Stimulated activated CD4-positive, alpha-beta T cell treated with anti-CD3 and anti-CD28 coated beads, Interleukin-1b, Interleukin-23, amount 100 ng/mL, for 4 hours (primary cell): ENCODE data around the gene GBP3.
"Not testable (repeated sequence)": the region's sequence is repeated elsewhere in the genome, so short reads cannot be mapped to it uniquely, and the experiment has no call there.

Source experiments
- DNase-seq, 2 donors: peaks; one replicate each; pipeline ENCODE4 v3.0.0-alpha.2; 2020; ENCODE audit warnings: low read depth in 2 of 2

Gene GBP3, protein sequence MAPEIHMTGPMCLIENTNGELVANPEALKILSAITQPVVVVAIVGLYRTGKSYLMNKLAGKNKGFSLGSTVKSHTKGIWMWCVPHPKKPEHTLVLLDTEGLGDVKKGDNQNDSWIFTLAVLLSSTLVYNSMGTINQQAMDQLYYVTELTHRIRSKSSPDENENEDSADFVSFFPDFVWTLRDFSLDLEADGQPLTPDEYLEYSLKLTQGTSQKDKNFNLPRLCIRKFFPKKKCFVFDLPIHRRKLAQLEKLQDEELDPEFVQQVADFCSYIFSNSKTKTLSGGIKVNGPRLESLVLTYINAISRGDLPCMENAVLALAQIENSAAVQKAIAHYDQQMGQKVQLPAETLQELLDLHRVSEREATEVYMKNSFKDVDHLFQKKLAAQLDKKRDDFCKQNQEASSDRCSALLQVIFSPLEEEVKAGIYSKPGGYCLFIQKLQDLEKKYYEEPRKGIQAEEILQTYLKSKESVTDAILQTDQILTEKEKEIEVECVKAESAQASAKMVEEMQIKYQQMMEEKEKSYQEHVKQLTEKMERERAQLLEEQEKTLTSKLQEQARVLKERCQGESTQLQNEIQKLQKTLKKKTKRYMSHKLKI

DNA sequence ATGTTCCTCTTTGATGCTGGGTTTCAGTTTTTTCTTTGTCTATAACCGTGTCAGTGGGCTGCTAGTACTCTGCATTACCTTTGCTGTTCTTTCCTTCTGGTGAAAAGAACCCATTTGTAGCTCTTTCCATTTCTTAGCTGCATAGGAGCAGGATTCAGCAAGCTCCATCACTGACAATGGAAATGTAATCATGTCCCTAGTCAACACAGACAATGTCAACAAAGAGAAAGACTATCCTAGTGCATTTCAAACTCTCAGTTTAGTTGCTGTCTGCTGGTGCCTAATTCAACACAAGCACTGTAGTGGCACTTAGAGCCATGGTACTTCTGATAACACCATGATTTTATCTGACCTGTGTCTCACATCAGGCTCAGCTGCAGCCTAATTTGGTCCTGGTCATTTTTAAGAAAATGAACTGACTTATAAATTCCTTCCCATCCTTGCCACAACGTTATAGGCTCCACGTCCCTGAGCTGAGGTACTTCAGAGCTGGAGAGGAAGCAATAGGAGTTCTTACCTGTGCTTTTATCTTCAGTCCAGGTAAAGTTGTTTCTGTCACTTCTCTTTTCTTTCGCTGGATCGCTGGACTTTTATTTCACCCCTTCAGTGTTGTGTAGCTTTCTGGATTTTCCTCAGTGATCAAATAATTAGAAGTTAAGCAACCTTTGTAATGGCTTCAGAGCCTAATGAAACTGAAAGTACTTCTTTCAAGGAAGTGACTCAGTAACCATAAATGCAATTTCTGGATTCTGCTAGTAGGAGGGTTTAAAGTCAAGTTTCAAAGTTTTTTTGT, at the start of gene GBP3:
Gene GBP3, minus strand, starts transcription at position 700 of the 793 bp plus-strand sequence. CDS start 2,145 bp downstream, outside the sequence.
- no peak for DNase-seq

DNA sequence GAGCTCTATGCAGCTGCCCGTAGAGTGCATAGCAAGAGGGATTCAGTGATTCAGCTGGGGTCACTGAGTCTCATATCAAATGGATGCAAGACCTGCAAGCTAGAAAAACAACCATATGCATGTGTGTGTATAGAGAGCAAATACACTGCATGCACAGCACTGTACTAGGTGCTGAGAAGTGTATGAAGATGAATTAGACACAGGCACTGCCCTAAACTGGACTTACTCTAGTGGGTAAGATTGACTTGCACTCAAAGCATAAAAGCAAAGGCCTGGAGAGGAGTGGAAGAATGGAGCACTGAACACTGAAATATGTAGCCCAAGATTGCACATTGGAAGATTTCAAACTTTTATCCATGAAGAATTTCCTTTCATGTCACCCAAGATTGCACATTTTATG, 47.8 kb upstream of the GBP3 start:
- DNase-seq = no peak

DNA sequence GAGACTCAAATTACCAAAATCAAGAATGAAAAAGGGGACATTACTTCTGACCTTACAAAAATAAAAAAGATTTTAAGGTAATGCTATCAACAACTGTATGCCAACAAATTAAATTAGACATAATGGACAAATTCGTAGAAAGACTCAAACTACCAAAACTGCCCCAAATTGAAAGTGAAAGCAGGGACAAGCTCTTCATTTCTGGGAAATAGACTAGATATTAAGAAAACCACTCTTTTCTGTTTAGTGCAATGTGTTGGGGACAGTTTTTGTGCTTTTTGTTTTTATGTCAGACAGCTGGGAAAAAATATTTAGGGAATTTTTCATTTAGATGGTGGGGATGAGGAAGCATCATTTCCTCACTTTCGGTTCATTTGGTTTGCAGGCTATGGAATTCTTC, 47.3 kb upstream of the GBP3 start:
- DNase-seq = no peak

DNA sequence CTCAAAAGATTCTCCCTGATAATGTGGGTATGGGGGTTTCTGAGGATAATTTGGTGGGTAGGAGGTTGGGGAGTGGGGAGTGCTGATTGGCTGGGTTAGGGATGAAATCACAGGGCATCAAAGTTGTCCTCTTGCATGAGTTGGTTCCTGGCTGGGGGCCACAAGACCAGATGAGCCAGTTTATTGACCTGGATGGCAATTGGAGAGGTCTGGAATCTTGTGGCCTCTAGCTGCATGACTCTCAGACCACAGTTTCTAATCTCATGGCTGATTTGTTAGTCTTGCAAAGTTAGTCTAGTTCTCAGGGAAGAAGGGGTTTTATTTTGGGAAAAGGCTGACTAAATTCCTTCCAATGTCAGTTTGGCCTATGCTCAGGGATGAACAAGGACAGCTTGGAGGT, 45.6 kb upstream of the GBP3 start:
- no peak for DNase-seq

DNA sequence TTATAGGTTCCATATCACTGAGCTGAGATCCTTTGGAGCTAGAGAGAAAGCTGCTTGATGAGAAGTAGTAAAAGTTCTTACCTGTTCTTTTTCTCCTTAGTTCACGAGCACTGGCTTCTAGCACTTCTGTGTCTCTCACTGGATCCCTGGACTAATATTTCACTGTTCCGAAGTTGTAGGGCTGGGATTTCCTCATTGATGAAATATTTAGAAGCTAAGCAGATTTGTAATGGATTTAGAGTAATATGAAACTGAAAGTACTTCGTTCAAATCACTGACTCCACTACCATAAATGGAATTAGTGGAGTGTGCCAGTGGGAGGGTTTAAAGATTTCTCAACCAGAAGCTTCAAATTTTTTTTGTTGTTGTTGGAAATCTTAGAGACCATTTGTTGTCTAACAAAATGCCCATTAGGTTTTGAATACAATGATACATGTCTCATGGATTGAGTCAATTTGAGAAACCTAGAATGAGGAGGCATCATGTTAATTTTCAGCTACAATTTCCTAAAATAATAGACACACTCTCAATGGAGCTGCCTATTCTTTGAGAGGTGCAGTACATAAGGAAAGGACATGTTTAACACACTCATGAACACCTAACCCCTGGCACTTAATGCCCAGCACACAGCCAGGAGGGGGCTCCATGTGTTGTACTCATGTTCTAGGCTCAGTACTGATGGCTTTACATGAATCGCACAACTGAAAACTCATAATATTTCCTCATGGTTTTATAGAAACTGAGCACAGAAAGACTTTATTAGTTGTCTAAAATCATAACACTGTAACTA, 42.6 kb upstream of the GBP3 start, which contains the start of gene GBP1:
Gene GBP1, minus strand, starts transcription at position 130 of the 790 bp plus-strand sequence. CDS start 1,974 bp downstream, outside the sequence.
- DNase-seq = peak in 1 of 2 donors; percentile 23

DNA sequence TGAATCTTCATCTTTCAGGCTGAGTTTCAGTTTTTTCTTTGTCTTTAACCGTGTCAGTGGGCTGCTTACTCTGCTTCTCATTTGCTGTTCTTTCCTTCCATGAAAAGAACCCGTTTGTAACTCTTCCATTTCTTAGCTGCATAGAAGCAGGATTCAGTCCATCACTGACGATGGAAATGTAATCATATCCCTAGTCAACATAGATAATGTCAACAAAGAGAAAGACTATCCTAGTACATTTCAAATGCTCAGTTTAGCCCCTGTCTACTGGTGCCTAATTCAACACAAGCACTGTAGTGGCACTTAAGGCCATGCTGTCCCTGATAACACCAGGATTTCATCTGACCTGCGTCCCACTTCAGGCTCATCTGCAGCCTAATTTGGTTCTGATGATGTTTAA, 42.0 kb upstream of the GBP3 start:
- no peak for DNase-seq

DNA sequence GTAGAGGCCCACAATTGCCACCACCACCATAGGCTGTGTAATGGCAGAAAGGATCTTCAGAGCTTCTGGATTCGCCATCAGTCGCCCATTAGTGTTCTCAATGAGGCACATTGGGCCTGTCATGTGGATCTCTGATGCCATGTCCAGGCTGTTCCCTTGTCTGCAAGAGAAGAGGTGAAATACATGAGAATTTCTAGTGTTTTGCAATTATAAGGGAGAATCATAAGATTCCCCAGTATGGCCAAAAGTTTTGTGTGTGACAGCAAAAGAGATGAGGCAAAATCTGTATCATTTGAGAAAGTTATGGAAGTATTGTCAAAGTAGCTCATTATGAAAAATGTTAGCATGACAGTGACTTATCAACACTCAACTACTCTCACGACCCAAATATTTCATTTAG, 40.4 kb upstream of the GBP3 start:
- no peak for DNase-seq

DNA sequence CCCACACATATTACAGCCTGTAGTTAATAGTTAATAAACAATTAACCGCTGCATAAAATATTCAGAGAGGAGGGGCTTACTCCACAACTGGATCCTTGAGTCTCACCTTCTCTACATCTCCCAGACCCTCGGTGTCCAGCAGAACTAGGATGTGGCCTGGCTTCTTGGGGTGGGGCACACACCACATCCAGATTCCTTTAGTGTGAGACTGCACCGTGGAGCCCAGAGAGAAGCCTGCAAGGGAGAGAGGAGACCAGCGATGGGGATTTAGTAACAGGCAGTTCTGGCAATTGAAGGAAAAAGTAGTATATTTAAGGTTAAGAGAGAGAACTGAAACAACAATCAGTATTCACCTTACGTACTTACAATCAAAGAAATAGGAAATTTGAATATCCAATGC, 37.4 kb upstream of the GBP3 start:
- DNase-seq = no peak

DNA sequence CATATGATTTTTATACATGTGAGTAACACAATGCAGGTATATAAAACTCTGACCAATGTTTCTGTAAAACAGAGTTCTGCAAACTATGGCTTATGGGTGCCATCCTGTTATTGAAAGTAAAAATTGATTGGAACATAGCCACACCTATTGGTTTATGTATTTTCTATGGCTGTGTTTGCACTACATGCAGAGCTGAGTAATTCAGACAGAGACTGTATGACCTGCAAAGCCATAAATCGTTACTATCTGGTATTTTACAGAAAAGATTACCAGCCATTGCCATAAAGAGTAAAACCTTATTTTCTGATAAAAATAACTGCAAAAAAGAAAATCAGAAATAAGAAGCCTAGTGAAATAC, 29.3 kb upstream of the GBP3 start:
- DNase-seq = no peak

DNA sequence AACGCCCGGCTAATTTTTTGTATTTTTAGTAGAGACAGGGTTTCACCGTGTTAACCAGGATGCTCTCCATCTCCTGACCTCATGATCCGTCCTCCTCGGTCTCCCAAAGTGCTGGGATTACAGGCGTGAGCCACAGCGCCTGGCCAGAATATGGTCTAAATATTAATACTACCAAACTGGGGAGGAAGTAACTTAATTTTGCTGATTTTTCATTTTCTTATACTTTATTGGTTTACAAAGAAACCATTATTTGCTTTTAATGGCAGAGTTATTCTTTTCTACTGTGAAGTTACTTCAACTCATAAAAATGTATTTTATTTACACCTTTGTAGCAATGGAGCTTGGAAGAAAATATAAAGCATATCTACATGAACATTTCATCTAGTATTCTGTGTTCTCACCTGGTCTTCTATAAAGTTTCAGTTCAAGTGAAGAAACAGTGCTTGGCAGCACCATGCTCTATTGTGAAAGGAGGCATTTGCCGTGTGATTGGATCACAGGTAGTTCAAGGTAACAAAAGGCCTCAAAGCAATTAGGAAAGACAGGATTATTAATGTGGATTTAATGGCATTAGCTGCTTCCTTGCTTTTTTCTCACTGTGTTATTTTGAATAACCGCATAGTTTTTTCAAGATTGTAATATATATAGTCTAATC, 28.8 kb upstream of the GBP3 start:
- DNase-seq = no peak

DNA sequence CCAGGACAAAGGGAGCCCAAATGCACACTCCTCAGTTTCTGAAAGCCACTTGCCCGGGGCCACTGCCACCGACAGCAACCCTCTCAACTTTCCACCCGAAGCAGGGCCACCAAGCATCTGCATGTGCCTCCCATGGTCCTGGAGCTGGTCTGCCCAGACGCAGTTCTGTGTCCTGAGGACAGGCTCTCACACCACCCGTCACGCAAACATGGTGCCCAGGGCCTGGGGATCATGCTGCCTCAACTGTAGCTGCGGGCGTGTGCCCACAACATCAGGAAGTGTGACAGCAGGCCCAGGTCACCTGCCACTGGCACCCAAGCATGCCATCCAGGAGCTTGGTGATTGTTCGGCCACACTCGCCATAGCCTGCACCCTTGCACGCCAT, 28.0 kb upstream of the GBP3 start:
- no peak for DNase-seq

DNA sequence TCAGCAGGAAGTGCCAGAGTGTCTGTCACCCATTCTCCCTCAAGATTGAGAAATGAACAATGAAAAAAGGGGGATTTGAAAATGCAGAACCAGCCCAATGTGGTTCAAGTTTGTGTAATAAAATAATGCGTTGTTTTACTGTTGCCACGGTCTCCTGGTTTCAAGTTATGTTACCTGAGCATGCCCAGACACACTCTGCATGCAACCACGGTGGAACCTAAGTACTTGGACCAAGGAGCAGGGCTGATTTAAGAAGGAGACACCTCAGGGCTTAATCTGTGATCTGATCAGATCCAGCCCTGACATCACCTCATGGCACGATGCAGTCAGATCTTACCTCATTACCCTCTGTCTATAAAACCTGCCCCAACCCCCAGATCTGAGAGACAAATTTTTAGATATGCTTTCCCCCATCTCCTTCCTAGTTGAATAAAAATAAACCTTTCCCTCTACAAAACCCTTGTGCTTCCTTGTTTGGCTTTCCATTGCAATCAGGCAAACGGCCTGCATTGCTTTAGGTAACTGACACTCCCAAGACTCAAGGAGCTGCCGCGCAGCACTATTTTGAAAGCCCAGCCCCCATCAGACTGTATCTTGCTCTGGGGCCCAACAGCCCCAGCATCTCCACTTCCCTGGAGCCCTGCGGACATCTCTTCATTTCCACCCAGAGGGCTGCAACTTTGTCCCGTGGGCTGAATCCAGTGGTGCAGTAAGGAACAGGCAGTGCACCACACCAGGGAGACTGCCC, 27.4 kb upstream of the GBP3 start:
- DNase-seq = not testable (repeated sequence)

DNA sequence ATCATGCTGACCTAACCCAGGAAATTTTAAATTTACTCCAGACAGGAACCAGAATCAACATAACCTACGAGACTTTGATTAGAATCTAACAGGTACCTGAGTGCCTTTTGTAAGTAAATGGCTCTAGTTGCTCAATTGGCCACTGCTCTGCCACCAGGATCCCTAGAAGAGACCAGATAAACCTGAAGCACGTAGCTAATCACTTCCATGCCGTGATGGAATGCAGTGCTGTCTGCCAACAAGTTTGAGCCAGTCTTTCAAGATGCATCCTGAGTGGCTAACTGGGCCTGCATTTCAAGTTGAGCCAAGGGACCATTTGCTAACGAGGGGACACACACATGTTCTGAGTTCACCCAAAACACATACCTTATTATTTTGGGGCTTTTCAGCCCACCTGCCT, 26.5 kb upstream of the GBP3 start:
- not testable (repeated sequence) for DNase-seq

DNA sequence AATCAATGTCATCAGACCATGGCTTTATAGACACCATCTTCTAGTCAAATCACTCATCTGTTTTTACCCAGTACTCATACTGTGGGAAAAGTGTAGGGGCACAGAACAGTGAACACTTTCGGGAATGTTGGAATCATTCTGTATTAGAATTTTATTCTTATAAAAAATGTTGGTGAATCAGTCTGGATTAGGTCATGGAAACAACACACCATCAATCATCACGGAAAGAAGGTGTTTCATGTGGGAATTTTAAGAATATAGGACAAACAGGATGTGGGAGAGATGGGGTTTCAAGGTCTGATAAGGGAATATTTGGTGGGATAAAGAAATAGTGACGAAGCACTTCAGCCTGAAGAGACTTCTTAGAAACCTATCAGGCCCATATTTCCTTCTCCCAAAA, 25.1 kb upstream of the GBP3 start:
- no peak for DNase-seq

DNA sequence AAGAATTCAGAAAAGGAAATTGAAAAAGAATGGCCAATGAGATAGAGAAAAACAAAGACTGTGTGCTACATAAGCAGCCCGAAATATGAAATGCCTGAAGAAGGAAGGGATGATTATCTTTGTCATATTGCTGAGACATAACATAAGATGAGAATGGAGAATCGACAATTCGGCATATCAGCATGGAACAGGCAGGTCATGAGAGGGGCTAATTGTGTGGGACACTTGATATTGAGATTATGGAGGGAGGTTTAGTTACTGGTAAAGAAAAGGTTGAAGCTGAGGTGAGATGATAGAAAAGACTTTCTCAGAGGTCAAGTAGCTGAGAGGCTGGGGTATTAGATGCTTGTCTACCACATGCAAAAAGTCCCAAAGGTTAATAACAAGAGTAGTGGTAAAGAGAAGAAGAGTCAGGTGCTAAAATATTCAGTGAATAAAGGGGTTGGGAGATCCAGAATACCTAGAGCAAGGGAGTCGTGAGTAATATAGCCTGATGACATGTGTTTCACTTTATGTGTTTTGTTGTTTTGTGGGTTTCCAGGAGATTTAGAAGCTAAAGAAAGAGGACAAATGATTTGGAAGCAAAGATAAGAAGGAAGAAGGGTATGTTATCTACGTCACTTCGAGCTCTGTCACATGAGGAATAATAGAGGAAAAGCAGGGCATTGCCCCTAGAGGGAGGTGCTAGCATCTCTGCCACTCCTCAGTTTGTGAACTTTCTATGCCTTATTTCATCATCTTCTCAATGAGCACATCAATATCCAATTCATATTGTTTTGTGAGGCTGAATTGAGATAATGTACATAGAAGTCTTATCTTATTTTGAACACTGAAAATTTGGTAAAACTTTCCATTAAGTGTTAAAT, 23.9 kb upstream of the GBP3 start:
- DNase-seq = not testable (repeated sequence)

DNA sequence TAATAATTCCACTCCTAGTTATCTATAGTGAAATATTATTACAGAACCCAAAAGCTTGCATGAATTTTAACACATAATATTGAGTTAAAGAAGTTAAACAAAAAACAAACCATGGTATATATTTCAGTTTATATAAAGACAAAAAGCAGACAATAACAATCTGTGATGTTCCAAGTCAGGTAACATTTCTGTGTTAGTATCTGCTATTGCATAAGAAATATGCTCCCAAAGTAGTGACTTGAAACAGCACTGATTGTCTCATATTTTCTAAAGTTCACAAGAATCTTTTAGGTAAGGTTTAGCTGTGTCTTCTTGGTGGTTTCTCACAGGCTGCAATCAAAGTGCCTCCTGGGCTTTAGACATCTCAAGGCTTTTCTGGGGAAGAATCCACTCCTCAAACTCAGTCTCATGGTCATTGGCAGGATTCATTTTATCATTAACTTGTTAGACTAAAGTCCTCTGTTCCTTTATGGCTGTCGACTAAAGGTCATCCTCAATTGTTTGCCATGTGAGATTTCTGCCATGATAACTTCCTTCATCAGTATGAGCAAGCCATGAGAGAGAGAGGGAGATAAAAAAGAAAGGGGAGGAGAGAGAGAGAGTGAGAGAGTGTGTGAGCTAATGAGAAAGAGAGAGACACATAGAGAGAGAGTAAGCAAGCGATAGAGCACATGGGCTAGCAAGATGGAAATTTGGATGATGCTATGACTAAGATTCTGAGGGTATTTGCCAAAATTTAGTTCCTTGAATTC, 22.5 kb upstream of the GBP3 start:
- no peak for DNase-seq

DNA sequence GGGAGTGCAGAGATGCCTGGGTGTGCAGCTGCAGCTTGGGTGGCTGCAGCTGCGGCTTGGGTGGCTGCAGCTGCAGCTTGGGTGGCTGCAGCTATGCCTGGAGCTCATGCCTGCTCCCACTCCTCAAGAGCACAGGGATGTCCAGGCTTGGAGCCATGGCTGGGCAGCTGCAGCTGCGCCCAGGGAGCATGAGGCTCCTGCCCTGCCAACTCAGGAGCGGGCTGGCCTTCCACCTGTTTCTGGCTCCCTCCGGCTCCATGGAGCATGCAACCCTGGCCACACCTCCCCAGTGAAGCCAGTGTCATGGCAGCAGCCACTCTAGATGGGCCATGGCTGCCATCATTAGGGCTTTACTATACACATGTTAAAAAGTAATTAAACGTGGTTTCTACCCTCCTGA, 21.3 kb upstream of the GBP3 start:
- no peak for DNase-seq

DNA sequence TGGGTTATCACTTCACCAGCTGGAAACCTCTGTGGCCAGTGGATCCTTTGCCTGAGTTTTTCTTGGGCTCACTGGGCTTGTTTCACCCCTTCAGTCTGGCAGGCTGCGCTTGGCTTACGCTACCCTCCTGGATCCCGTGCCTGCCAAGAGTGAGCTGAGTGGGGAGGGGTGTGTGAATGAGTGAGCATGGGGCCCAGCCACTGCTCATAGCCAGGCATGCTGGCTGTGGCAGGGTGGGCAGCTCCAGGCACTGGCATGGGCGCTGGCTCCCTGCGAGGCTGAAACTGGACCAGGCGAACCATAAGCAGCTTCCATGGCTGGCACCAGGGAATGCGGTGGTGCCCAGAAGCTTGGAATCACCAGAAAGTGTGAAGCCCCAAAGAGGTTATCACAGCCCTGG, 19.8 kb upstream of the GBP3 start:
- DNase-seq = no peak

DNA sequence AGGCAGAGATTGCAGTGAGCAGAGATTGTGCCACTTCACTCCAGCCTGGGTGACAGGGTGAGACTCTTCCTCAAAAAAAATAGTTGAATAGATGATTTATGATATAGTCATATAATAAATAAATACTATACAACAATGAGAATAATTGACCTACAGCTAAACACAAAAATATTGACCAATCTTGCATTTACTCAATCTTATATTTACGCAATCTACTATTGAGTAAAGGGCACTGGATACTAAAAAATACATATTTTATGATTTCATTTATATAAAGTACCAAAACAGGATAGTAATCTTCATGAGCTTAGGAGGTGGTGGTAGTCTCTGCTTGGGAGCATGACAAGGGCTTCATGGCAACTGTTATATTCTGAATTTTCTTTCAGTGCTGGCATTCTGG, 19.1 kb upstream of the GBP3 start:
- DNase-seq = no peak
